GM12872 (cell line): Measurements from ENCODE around the gene VWA5A.

ENCODE experiments used
- TF ChIP-seq, protein P1 (sequence below): IDR thresholded peaks from 3 replicates; pipeline ENCODE4 v1.5.1; 2011; ENCODE audit warnings: low read depth, mild to moderate bottlenecking, low read length, moderate library complexity; ENCODE audit not compliant: insufficient read depth

Gene VWA5A

GRCh38 chr11:124081483-124081882, 33.8 kb upstream of the VWA5A start:
- TF ChIP-seq, protein P1, sequence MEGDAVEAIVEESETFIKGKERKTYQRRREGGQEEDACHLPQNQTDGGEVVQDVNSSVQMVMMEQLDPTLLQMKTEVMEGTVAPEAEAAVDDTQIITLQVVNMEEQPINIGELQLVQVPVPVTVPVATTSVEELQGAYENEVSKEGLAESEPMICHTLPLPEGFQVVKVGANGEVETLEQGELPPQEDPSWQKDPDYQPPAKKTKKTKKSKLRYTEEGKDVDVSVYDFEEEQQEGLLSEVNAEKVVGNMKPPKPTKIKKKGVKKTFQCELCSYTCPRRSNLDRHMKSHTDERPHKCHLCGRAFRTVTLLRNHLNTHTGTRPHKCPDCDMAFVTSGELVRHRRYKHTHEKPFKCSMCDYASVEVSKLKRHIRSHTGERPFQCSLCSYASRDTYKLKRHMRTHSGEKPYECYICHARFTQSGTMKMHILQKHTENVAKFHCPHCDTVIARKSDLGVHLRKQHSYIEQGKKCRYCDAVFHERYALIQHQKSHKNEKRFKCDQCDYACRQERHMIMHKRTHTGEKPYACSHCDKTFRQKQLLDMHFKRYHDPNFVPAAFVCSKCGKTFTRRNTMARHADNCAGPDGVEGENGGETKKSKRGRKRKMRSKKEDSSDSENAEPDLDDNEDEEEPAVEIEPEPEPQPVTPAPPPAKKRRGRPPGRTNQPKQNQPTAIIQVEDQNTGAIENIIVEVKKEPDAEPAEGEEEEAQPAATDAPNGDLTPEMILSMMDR, result no peak

- TF ChIP-seq, protein P1, result no peak
Measured at GRCh38 chr11:124082371-124082770, 32.9 kb upstream of the VWA5A start.

- TF ChIP-seq, protein P1, result no peak
Measured at GRCh38 chr11:124085583-124085982, 29.7 kb upstream of the VWA5A start.

- TF ChIP-seq, protein P1, result no peak
Measured at GRCh38 chr11:124085997-124086846, 29.0 kb upstream of the VWA5A start.

DNA sequence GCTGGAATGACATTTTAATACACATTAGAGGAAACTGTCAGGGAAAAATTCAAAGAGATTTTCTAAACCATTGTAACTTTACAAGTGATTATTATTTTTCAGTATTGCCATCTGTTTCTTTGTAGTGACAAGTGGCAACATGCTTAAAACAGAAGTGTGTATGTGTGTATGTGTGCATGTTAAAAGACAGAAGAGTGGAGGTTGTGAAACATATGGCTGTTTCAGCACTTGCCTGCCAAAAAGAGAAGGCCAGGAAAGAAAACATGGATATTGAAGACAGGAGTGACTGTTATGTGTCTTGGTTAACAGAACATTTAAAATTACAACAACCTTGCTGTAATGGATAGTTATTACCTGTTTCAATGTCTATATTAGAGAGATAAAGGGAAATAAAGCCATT, 24.3 kb upstream of the VWA5A start:
- TF ChIP-seq, protein P1, result no peak

DNA sequence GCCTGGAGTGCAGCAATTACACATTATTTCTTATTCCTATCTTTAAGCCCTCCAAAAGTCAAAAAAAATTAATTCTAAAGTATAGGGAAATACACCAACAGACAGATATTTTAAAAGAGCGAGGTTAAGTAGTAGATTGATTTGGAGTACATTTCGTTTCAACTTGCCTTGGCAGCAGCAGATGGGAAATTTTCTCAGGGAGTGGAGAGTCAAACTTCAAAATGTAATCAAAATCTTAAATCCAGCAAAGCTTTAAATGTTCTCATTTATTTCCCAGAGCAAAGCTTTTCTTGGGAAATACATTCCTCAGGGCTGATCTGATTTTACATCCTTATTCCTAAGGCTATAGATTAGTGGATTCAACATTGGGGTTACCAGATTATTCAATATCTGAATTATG, 21.9 kb upstream of the VWA5A start:
- TF ChIP-seq, protein P1, result no peak

DNA sequence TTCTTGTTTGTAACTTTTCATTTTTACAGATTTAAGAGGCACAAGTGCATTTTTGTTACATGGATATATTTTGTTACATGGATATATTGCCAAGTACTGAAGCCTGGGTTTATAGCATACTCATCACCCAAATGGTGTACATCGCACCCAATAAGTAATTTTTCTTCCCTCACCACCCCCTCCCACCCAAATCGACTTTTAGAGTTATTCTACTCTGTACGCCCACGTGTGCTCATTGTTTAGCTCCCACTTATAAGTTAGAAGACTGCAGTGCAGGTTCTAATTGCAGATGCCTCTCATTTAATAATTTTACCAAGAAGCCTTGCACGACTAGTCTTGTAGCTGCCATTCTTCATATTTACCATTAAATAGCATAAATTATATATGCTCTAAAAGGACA, 20.5 kb upstream of the VWA5A start:
- TF ChIP-seq, protein P1, result no peak
